Stimulated activated memory B cell treated with anti-CD40 and anti-IgM and Interleukin-4, amounts not matched to agents 10 μg/mL and 1 μg/mL and 100 μg/mL, for 72 hours (primary cell): ENCODE measurements around the gene RPL13.
"Not testable (repeated sequence)": the region's sequence is repeated elsewhere in the genome, so short reads cannot be mapped to it uniquely, and the experiment has no call there.

Experiments used
- ATAC-seq: fragments of 150-1000 bp; cut with Tn5 transposase; 2 replicates; pipeline ENCODE4 v1.10.0; 2021
- H3K27ac Mint-ChIP-seq: one replicate; pipeline ENCODE4 v1.8.0; 2022; ENCODE audit warnings: mild to moderate bottlenecking, mixed read lengths
- H3K27me3 Mint-ChIP-seq: one replicate; pipeline ENCODE4 v1.8.0; 2022; ENCODE audit warnings: mixed read lengths
- H3K36me3 Mint-ChIP-seq: one replicate; pipeline ENCODE4 v1.8.0; 2022; ENCODE audit warnings: mixed read lengths
- H3K4me1 Mint-ChIP-seq: one replicate; pipeline ENCODE4 v1.8.0; 2022; ENCODE audit warnings: mixed read lengths
- H3K4me3 Mint-ChIP-seq: one replicate; pipeline ENCODE4 v1.8.0; 2022; ENCODE audit warnings: mild to moderate bottlenecking, moderate library complexity, mixed read lengths
- H3K9me3 Mint-ChIP-seq: one replicate; pipeline ENCODE4 v1.8.0; 2022; ENCODE audit warnings: mixed read lengths

RPL13 gene

DNA sequence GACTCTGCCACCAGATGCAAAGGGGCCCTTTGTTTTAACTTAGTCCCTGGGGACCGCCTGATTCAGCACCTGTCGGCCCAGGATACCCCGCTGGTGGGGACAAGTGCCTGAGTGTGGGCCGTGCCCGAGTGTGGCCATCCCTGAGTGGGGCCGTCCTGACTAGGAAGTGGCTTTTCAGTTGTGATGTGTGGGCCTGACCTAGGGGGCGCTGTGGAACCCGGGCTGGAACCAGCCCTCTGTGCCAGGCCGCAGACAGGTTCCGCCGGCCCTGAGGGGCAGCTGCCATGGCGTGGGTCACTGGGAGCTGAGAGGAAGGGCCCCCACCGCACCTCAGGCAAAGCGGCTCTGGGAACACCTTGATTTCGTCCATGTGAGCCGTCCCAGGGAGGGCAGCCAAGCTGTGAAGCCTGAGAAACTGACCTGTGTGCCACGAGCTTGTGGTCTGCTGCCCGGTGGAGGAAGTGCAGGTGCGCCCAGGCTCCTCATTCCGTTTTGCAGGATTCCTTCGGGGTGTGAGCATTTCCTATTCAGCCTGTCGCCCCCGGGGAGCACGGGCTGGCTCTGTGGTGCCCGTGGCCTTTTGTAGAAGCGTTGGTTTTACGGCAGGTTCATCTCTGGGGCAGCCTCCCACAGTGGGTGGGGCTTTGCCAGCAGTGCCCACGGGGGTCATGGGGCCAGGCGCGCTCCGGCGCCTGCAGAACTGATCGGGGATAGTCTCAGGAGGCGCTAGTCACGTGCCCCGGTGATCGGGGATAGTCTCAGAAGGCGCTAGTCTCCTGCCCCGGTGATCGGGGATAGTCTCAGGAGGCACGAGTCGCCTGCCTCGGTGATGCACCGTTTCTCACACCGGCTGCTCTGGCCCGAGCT is 5.3 kb downstream of the RPL13 start:
- peaks cover 40% of the 10 kb centered on the region for H3K36me3 Mint-ChIP-seq
- ATAC-seq, result peak; percentile 72
- H3K9me3 Mint-ChIP-seq, result no peaks in the 10 kb centered on the region
- H3K27ac Mint-ChIP-seq, result peak overlapping the region; percentile 72
- H3K4me1 Mint-ChIP-seq, result peaks cover 58% of the 10 kb centered on the region
- peaks cover 20% of the 10 kb centered on the region for H3K27me3 Mint-ChIP-seq
- peak overlapping the region; percentile 53 for H3K4me3 Mint-ChIP-seq

DNA sequence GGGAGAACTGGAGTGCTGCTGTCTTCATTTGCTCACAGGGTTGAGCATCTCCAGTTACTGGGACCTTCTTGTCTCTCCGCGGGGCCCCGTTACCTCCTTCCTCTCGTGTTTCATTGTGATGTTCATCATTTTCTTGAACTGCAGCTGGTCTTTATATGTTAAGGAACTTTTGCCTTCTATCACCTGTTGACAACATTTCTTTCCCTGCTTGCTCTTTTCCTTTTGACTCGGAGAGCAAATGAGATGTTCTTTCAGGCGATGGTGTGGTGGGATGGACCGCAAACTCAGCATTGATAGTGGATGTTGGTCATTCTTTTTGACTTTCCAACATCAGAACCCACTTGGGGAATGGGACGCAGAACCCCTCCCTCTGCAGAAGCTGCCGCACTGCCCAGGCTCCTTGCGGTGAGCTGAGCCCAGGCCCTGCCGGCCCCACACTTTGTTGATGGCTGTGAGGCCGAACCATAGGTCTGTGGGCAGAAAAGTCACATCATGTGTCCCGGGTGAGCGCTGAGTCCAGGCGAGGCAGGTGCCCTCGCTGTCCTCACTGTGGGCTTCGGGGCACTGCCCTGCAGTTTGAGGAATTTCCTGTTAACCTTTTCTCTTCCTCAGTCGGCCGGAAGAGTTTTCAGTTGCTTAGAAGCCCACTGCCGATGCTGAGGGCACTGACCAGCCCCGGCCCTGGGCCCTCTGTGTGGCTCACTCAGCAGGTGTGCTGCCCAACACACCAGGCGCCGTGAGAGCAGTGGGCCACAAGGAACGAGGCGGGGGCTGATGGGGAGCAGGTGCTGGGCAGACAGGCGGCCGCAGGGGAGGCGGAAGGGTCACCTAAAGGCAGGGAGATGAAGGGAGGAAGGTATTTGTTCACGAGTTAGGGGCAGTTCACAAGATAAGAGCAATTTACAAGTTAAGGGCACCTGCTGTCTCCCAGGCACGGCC is 7.4 kb downstream of the RPL13 start:
- Mint-ChIP-seq H3K36me3 (peaks cover 23% of the 10 kb centered on the region), H3K27ac (no peak overlapping the region), H3K4me1 (peaks cover 57% of the 10 kb centered on the region), H3K4me3 (no peak overlapping the region), H3K27me3 (peaks cover 41% of the 10 kb centered on the region), H3K9me3 (no peaks in the 10 kb centered on the region)
- ATAC-seq, result no peak

DNA sequence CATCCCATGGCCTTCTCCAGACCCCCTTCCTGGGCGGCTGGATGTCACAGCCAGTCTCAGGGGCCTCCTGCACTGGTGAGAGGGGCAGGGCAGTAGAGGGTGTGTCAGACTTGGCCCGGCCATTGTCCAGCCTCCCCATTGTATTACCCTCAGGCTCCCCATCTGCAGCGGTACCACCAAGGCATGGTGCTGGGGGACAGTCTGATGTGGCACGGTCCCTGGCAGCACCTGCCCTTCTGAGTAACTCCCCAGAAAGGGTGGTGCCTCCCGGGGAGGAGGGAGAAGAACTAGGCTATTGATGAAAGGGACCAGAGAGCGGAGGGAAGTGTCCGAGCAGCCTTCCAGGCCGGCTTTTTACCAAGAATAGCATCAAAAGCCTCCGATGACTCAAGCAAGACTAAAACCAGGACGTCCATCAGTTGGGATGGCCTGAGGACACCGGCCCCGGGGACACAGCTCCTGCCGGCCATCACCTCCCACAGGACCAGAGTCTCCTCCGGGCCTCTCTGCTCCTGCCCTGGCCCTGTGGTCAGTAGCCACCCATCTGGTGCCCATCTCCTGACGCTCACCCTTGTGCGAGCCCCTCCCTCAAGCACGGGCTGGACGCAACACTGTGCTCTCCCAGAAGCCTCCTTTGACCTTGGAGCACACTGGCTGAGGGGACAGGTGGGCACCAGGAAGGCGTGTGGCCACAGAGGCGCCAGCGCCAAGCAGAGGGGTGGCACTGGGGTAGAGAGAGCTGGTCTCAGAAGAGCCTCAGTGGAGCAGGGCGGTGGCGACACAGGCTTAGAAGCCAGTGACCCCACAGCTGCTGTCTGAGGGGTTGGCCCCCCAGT is 9.2 kb downstream of the RPL13 start:
- Mint-ChIP-seq H3K9me3 (no peaks in the 10 kb centered on the region), H3K4me1 (peaks cover 42% of the 10 kb centered on the region), H3K4me3 (no peak overlapping the region), H3K27ac (no peak overlapping the region), H3K36me3 (peaks cover 8% of the 10 kb centered on the region), H3K27me3 (peaks cover 57% of the 10 kb centered on the region)
- no peak for ATAC-seq

DNA sequence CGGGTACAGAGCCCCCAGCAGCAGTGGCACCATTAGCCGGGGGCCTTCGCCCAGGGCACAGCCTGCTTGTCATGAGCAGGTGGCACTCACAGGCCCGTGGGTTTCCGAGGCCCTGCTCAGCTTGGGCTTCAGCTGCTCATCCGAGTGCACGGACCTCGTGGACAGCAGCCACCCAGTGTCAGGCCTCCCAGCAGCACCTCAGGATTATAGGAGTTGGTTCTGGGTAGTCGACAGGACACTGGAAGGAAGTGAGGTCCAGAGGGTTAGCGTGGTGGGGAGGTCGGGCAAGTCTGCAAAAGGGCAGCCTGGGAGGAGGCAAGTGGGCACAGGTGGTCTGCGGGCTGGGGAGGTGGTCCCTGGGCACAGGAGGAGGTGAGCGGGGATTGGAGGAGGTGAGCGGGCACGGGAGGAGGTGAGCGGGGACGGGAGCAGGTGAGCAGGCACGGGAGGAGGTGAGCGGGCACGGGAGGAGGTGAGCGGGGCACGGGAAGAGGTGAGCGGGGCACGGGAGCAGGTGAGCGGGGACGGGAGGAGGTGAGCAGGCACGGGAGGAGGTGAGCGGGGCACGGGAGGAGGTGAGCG is 10.0 kb downstream of the RPL13 start:
- H3K27me3 Mint-ChIP-seq, result peaks cover 57% of the 10 kb centered on the region
- H3K4me3 Mint-ChIP-seq, result no peak overlapping the region
- H3K9me3 Mint-ChIP-seq, result no peaks in the 10 kb centered on the region
- peaks cover 6% of the 10 kb centered on the region for H3K36me3 Mint-ChIP-seq
- H3K4me1 Mint-ChIP-seq, result peaks cover 35% of the 10 kb centered on the region
- no peak for ATAC-seq
- no peak overlapping the region for H3K27ac Mint-ChIP-seq

DNA sequence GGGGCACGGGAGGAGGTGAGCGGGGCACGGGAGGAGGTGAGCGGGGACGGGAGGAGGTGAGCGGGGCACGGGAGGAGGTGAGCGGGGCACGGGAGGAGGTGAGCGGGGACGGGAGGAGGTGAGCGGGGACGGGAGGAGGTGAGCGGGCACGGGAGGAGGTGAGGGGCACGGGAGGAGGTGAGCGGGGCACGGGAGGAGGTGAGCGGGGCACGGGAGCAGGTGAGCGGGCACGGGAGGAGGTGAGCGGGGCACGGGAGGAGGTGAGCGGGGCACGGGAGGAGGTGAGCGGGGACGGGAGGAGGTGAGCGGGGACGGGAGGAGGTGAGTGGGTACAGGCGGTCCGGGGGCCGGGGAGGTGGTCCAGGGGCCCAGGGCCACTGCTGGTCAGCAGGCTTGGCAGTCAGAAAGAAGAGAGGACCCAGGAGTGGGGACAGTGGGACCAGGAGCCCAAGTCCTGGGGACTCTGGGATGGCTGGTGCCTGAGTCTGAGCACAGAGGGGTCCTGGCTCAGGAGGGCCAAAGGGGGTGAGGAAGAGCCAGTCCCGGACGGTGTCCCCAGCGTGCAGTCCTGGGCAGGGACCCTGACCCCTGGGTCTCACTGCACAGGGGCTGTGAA is 10.6 kb downstream of the RPL13 start:
- not testable (repeated sequence) for H3K9me3 Mint-ChIP-seq, H3K36me3 Mint-ChIP-seq, ATAC-seq, H3K27ac Mint-ChIP-seq, H3K4me3 Mint-ChIP-seq
- Mint-ChIP-seq H3K27me3 (peaks cover 57% of the 10 kb centered on the region), H3K4me1 (peaks cover 28% of the 10 kb centered on the region)

DNA sequence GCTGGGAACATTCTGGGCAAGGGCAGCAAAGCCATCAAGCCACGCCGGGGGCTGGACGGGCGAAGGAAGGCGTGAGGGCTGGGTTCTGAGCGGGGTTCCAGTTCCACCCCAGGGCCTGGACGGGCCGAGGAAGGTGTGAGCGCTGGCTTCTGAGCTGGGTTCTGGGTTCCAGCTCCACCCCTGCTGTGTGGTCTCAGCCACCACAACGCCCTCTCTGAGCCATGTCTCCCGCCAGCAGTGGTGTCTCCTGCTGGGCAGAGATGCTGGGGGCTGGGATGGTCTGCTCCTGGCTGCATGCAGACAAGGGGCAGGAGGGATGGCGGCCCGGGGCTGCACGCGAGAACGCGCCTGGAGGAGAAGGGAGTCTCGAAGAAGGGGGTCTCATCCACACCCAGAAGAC is 11.2 kb downstream of the RPL13 start:
- Mint-ChIP-seq H3K9me3 (no peaks in the 10 kb centered on the region), H3K4me3 (no peak overlapping the region), H3K27me3 (peaks cover 57% of the 10 kb centered on the region), H3K4me1 (peaks cover 23% of the 10 kb centered on the region), H3K27ac (no peak overlapping the region), H3K36me3 (peaks cover 6% of the 10 kb centered on the region)
- no peak for ATAC-seq

DNA sequence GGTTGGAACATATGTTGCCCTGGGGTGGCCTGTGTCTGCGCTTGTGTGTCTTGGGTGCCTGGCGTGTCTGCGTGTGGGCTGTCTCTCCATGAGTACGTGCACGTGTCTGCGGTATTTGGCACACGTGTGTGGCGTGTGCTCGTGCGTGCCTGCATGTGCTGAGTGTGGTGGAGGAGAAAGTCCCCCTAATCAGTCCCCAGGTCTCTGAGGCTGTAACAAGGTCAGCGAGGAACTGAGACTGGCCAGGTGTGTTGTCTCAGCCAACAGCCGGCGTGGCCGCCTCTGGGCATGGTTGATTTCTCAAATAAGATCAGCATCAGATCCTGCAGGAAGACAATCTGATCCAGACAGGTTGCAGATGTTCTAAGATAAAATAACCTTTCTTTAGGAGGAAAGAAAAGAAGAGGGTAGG is 11.6 kb downstream of the RPL13 start:
- Mint-ChIP-seq H3K27ac (no peak overlapping the region), H3K36me3 (peaks cover 6% of the 10 kb centered on the region), H3K9me3 (no peaks in the 10 kb centered on the region), H3K4me1 (peaks cover 23% of the 10 kb centered on the region), H3K27me3 (peaks cover 57% of the 10 kb centered on the region), H3K4me3 (no peak overlapping the region)
- peak; percentile 34 for ATAC-seq

DNA sequence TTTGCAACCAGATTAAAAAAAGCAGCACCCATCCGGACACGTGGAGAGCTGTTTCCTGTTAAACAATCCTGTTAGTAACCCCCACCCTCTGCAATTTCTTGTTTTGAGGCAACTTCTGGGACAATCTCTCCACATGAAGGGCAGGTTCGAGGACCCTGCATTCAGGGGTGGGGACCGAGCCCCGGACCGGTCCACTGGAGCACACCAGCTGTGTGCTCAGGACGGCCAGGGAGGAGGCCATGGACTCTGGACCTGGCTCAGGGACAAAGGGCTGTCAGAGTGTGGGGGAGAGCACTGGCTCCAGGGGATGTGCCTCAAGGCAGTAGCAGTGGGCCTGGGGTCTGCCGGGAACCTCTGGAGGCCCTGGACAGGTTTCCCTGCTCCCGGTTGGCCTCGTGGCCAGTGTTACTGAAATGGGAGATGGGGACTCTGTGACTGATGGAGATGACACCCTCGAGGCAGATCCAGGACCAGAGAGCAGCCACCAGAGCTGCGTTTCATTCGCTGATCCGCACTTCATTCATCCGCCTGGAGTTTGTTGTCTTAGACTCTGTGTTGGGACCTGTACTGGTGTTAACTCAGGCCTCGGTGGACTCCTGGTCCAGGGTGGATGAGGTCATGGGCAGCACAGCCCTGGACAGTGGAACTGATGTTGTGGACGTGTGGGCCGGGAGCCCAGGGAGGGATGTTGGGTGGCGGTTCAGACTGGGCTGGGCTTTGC is 12.2 kb downstream of the RPL13 start:
- Mint-ChIP-seq H3K27ac (no peak overlapping the region), H3K27me3 (peaks cover 57% of the 10 kb centered on the region), H3K4me1 (peaks cover 23% of the 10 kb centered on the region), H3K9me3 (no peaks in the 10 kb centered on the region), H3K36me3 (peaks cover 3% of the 10 kb centered on the region), H3K4me3 (no peak overlapping the region)
- no peak for ATAC-seq

DNA sequence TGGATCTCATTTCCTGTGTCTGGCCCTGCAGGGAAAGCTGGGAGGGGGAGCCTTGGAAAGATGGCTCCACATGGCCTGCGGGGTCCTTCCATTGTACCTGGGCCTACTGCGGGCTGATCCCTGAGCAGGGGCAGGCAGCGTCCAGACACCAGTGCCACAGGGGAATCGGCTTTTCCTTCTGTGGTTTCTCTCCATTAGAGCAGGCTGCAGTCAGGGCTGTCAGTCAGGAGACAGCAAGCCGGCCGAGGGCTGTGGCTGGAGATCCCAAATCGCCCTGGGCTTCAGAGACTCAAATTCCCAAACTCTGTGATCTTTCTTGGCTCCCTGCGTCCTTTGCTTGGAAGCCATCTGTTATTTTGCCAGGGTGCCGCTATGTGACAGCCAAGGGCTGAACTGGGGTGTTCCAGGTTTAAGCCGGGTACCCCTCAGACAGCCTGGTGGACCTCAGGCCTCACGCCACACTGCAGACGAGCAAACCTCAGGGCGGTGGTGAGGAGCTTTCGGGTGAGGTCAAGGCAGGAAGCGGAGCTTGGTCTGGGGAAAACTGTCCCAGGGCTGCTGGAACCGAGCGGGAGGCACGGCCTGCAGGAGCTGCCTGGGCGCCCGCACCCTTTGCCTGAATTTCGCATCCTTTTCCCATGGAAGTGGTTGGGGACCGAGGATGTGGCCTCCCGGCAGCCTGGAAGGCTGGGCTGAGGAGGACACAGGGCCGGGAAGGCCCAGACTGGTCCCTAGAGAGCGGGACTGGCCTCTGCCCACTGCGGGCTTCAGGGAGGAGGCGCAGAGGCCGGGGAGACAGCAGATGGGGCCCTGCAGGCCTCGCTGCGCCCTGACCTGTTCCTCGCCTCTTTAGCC is 13.6 kb downstream of the RPL13 start:
- H3K4me1 Mint-ChIP-seq, result peaks cover 23% of the 10 kb centered on the region
- no peak for ATAC-seq
- peak overlapping the region; percentile 41 for H3K4me3 Mint-ChIP-seq
- H3K9me3 Mint-ChIP-seq, result no peaks in the 10 kb centered on the region
- H3K36me3 Mint-ChIP-seq, result no peaks in the 10 kb centered on the region
- no peak overlapping the region for H3K27ac Mint-ChIP-seq
- peaks cover 54% of the 10 kb centered on the region for H3K27me3 Mint-ChIP-seq

DNA sequence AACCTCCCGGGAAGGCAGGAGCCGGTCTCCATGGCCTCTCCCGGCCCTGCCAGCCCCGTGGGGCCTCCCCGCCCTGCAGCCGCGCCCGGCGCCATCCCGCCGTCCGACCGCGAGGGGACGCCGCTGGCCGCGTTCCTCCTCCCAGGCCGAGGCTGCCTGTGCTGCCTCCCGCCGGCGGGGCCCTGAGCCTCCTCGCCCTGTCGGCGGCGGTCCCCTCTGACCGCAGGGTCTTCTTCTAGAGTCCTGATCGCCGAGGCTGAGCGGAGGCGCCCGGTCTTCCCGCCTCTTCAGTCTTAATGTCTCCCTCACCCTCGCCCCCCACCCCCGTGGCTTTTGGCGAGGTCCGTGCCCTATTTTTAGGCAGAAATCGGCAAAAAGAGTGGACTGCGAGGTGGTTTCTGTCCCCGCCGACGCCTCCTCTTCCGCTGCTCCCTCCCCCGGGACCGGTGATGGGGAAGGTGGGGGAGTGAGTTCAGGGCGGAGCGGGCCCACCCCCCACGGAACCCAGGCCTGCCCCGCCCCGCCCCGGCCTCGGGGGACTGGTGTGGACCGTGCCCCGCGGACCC is 14.3 kb downstream of the RPL13 start:
- H3K27me3 Mint-ChIP-seq, result peaks cover 47% of the 10 kb centered on the region
- peak overlapping the region; percentile 74 for H3K4me3 Mint-ChIP-seq
- peaks cover 23% of the 10 kb centered on the region for H3K4me1 Mint-ChIP-seq
- H3K36me3 Mint-ChIP-seq, result no peaks in the 10 kb centered on the region
- no peak overlapping the region for H3K27ac Mint-ChIP-seq
- peak; percentile 63 for ATAC-seq
- no peaks in the 10 kb centered on the region for H3K9me3 Mint-ChIP-seq

DNA sequence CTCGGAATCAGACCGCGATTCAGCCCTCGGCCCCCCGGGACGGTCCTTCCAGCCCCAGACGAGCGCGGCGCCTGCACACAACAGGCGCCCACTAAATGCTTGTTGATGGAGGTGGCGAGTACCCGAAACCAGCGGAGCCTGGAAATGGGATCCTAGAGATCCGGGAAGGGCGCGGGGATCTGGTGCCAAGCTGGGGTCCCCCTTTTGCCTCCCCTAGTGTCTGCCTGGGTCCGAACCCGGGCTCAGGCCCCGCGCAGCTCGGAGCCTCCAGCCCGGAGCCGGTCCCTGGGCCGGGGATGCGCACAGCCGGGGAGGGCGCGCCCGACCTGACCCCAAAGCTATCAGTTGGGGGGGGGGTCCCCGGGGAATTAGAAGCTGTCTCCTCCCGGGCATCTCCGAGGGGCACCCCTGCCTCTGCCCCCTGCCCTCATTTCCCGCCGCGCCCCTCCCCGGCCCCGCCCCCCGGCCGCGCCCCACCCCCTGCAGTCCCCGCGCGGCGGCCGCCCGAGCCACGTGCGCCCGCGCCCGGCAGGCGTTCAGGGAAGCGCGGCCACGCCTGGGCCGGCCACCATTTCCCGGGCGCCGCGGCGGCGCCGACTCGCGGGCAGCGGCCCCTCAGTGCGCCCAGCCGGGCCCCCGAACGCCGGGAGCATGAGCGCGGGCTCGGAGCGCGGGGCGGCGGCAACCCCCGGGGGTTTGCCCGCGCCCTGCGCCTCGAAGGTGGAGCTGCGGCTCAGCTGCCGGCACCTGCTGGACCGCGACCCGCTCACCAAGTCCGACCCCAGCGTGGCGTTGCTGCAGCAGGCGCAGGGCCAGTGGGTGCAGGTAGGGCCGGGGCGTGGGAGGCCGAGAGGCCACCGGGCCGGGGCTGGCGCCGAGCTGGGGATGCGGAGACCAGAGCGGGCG is 15.0 kb downstream of the RPL13 start, which contains the start of gene CPNE7:
CPNE7 (plus strand) TSS at position 512 of the 906 bp plus-strand sequence; CDS start at position 652, 140 bp downstream.
- H3K27ac Mint-ChIP-seq, result no peak within 1 kb of the TSS
- no peaks in the 10 kb centered on the region for H3K9me3 Mint-ChIP-seq
- H3K36me3 Mint-ChIP-seq, result no peaks in the 10 kb centered on the region
- peak within 1 kb of the TSS; percentile 74 for H3K4me3 Mint-ChIP-seq
- peaks cover 40% of the 10 kb centered on the region for H3K27me3 Mint-ChIP-seq
- peaks cover 19% of the 10 kb centered on the region for H3K4me1 Mint-ChIP-seq
- peak; percentile 52 for ATAC-seq
